Measurements from ENCODE around the gene HS6ST2.

Gene HS6ST2

DNA sequence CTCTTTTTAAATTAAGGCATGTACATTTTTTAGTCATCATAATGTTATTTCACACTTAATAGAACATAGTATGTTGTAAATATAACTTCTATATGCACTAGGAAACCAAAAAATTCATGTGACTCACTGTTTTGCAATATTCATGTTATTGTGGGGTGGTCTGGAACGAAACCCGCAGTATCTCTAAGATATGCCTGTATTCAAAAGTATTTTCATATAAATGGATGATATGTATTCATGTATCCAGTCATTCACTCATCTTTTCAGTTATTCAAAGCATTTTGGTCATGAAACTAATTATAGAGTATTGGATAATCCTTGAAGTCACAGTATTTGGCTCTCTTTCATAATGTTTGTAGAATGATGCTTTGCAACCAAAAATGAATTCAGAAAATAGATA, 168.1 kb downstream of the HS6ST2 start:
- no peak for DNase-seq

- no peak for DNase-seq
These were observed 172.2 kb downstream of the HS6ST2 start for GRCh38 chrX:132786217-132786616.

GRCh38 chrX:132778917-132779316, 179.5 kb downstream of the HS6ST2 start:
- DNase-seq, result no peak

GRCh38 chrX:132776486-132777210, 181.8 kb downstream of the HS6ST2 start:
- DNase-seq, result peak; percentile 46 to 56

DNA sequence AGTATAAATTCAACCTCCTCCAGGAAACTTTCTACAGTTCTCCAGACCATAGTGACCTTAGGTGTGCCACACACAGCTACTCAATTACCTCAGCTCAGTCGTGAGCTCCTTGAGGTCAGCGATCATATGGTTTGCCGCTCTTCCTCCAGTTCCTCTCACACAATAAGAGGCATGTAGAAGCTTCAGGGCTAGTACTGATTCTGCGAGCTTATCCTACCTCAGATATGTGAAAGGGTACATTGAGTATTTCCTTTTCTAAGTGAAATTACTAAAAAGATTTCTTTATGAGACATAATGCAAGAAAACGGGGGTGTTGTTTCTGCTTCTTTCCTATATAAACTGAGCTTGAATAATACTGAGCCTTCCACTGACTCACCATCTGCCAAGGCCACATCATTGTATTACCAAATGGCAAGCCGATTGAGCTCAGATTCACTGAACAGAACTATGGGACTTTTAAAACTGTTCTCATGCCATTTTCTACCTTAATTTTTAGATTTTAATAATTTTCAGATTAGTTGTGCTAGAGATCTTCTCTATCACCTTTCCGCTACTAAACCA, 183.1 kb downstream of the HS6ST2 start:
- peak in 1 of 2 donors; percentile 7 for DNase-seq

DNA sequence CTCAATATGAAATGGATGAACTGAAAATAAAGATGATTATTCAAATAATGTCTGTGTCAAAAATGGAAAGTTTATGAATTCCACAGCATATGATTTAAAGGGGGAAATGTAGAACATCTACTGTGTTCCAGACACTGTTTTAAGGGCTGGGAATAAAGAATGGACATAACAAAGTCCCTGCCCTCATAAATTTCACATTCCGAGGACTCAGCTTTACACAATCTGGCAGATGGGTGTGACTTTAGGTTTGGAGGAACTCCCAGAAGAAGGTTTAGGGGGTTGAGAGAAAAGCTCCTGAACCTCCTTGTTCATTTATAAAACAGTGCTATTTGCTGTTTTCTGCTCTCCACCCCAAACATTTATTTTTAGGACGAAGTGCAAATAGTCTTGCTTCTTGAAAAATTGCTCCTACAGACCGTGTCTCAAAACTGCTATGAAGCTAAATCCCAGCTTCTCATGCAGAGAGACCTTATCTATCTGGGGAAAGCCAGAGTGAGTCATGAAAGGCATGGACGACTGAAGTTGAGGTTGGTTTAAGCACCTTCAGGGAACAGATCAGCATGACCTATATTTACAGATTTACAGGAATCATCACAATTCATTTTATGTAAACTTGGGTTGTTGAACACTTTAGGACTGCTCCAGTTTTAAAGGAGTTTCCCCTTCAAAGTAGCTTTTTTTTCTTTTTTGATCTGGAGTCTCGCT, 184.3 kb downstream of the HS6ST2 start:
- DNase-seq, result no peak

DNA sequence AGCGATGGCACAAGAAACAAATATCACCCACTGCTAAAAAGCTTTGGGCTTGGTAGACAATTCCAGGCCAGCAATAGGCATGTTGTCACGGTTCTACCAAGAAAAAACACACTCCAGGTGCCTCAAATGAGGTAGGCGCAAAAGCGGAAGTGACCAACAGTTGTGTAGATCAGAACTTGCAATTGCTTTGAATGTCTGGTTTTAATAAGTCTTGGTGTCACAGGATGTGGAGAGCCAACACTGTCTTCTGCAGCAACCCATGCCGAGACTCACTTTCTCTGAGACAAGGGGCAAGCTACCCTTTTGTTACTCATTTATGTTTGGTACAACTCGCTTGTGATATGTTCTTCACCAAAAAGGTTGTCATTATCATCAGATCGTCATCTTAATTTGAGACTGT, 188.8 kb downstream of the HS6ST2 start:
- no peak for DNase-seq

DNA sequence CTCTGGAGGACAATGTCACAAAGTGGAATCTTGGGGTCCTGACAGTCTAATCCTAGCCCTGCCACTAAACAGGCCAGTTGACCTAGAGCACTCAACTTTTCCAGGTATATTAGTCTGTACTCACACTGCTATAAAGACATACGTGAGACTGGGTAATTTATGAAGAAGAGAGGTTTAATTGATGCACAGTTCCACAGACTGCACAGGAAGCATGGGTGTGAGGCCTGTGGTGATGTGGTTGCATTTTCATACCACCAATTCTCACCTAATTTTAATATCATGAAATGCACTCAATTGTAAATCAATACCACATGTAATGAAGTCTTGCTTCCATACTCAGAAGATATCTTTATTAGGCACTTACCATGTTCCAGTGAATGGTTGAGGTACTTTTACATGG, 192.0 kb downstream of the HS6ST2 start:
- DNase-seq, result no peak

GRCh38 chrX:132763528-132763927, 194.9 kb downstream of the HS6ST2 start:
- no peak for DNase-seq

DNA sequence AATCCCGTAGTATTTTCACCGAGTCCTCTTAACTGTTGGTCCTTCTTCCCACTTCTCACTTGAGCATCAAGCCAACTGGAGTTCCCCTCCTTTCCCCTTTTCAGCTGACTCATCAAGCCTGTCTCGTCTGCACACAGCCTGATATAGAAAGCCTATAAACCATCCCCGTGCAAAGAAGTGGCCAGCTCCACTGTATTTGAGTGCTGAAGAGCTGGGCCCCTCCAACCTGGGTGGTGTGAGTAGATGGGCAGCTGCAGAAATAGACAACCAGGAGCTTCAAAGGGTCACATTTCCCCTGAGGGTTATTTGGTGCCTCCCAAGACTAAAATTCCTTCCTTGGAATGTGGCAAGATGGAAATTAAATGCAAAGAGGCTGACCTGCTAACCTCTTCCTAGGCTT, 199.7 kb downstream of the HS6ST2 start:
- DNase-seq, result no peak

- DNase-seq, result no peak
These were observed 201.3 kb downstream of the HS6ST2 start for GRCh38 chrX:132757066-132757623.

- DNase-seq, result no peak
These were observed 202.0 kb downstream of the HS6ST2 start for GRCh38 chrX:132756439-132756838.

- DNase-seq, result no peak
These were observed 207.3 kb downstream of the HS6ST2 start for GRCh38 chrX:132751063-132751690.

- DNase-seq, result peak in 1 of 2 donors; percentile 1
These were observed 207.9 kb downstream of the HS6ST2 start for GRCh38 chrX:132750331-132751062.

GRCh38 chrX:132749406-132749805, 209.0 kb downstream of the HS6ST2 start:
- DNase-seq, result no peak

DNA sequence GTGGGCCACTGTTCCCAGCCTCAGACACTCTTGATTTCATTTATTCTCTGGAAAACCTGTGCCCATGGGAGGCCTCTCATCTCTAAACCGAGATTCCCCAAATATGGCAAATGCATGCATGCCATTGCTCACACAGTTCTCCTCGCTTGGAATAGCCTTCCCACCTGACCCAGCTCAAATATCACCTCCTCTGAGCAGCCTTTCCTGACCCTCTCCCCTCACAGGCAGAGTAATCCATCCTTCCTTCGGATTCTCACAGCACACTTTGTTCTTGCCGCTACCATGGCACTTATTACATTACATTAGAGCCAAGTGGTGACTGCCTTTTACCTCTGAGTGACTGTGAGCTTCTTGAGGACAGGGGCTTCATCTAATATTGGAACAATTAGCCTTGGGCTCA, 209.5 kb downstream of the HS6ST2 start:
- DNase-seq, result no peak

DNA sequence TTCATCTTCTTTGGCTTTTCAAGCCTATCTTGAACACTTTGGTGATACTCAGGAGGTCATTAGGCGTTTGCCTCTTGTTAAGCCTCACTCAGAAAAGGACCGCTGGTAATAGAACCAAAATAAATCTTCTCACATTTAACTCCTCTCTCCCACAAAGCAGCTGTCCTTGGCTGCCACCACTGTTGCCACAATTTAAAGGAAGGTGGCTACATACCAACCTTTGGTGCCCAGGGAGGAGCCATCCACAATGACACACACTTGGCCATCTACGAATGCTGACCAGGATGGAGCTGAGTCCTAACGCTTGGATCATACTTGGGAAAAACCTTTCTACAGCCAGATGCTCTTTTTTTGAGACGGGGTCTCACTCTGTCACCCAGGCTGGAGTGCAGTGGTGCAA, 210.2 kb downstream of the HS6ST2 start:
- DNase-seq, result no peak

- DNase-seq, result no peak
These were observed 212.8 kb downstream of the HS6ST2 start for GRCh38 chrX:132745593-132745992.

DNA sequence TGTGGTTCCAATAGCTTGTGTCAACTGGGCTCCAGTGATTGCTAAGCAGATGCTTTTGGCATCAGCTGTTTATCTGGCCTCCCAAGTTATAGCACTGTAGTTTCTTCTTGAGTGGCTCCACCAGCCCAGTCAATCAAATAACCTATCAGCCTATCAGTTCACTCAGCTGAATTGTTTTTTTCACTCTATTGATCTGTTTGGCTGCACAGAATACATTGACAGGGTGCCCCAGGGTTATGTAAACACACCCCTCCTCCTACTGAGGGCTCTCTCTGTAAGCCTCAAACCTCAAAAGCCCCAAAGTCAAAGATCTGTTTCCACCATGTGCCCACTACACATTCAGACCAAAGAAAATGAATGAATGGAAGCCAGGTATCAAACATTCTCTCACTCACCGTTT, 214.0 kb downstream of the HS6ST2 start:
- DNase-seq, result no peak

- DNase-seq, result no peak
These were observed 215.3 kb downstream of the HS6ST2 start for GRCh38 chrX:132743086-132743485.

DNA sequence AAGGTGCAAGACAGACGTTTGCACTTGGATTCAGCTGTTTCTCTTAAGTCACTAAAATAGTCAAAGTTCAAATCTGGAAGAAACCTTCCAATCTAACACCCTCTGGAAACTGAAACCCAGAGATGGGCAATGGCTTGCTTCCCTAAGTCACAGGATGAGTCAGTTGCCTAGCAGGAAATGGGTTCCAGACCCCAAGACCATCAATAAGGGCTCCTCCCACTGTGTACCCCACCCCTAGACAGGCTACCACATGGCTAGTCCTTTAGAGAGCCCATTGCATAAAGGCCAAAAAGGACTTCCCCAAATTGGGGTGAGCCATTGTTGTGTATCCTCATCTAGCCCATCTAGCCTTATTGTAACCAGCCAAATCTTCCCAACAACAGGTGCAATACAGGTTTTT, 216.2 kb downstream of the HS6ST2 start:
- DNase-seq, result peak in 1 of 2 donors; percentile 9

DNA sequence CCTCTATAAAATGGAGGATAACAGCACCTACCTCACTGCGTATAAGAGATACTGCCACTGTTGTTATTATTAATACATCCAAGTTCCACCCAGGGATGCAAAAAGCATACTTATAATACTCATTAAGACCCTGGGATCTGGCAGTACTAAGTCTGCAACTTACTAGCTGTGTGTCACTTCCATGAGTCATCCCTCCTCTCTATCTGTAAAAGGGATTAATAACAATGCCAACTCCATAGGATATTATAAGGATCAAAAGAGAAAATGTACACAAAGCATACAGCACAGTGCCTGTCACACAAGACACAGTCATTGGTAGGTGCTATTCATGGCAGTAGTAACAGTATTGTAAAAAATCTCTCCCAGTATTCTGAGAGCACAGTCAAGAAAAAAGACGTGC, 216.7 kb downstream of the HS6ST2 start:
- DNase-seq, result no peak
